ENCODE results near the gene UTP11.
"Not testable (repeated sequence)": the region's sequence is repeated elsewhere in the genome, so short reads cannot be mapped to it uniquely, and the experiment has no call there.

- not testable (repeated sequence) for TF ChIP-seq EP300, CTCF (IDR thresholded peaks at IDR 0.05)
These were observed 38.9 kb upstream of the UTP11 start for GRCh38 chr1:37973684-37974083.
